Fibroblast of mammary gland (primary cell): ENCODE results near the gene SLC38A6.

Source experiments
- DNase-seq: peaks from one replicate; pipeline ENCODE4 v3.0.0-alpha.2; 2010; ENCODE audit warnings: low read depth
- H3K4me3 ChIP-seq: 2 replicates; pipeline ENCODE4 v1.5.1; 2011; ENCODE audit warnings: low read depth, mild to moderate bottlenecking, low read length, moderate library complexity; ENCODE audit not compliant: control insufficient read depth
- CTCF ChIP-seq: conservative IDR thresholded peaks from 2 replicates; pipeline ENCODE4 v1.5.1; 2011; ENCODE audit warnings: low read depth, low read length, inconsistent platforms; ENCODE audit not compliant: control insufficient read depth, insufficient read depth

The SLC38A6 gene

GRCh38 chr14:60946773-60947172 is 34.3 kb upstream of the SLC38A6 start:
- no peak for DNase-seq
- H3K4me3 ChIP-seq, result no peak overlapping the region
- no peak for TF ChIP-seq CTCF

GRCh38 chr14:60951776-60952435 is 29.1 kb upstream of the SLC38A6 start:
- peak; percentile 21 for DNase-seq
- no peak for TF ChIP-seq CTCF

GRCh38 chr14:60956202-60956601 is 24.8 kb upstream of the SLC38A6 start:
- DNase-seq, result no peak
- no peak overlapping the region for H3K4me3 ChIP-seq
- no peak for TF ChIP-seq CTCF

More at GRCh38 chr14:60951776-60952435, 29.1 kb upstream of the SLC38A6 start:
- H3K4me3 ChIP-seq, result no peak overlapping the region

GRCh38 chr14:60956632-60957031 is 24.4 kb upstream of the SLC38A6 start:
- H3K4me3 ChIP-seq, result no peak overlapping the region
- no peak for DNase-seq
- no peak for TF ChIP-seq CTCF

- DNase-seq, result no peak
- H3K4me3 ChIP-seq, result no peak overlapping the region
- no peak for TF ChIP-seq CTCF
Measured at GRCh38 chr14:60958146-60958545, 22.9 kb upstream of the SLC38A6 start.

- no peak overlapping the region for H3K4me3 ChIP-seq
Measured at GRCh38 chr14:60963761-60964160, 17.3 kb upstream of the SLC38A6 start.

More at GRCh38 chr14:60963761-60964160, 17.3 kb upstream of the SLC38A6 start:
- no peak for TF ChIP-seq CTCF
- DNase-seq, result no peak
